ENCODE results near the gene STEAP2. TPM values are rescaled to one million over a fixed set of nuclear protein-coding genes. Genes with fewer than 3 reads are reported as not detected.

Gene STEAP2
- total RNA-seq, 1 experiment from 2014 or later = 2.2 TPM

- DNase-seq (ENCODE audit: extremely low read depth, low read depth) = no peak
Observed at GRCh38 chr7:90267263-90267858, 55.8 kb downstream of the STEAP2 start.

GRCh38 chr7:90269163-90269562, 57.6 kb downstream of the STEAP2 start:
- DNase-seq (ENCODE audit: extremely low read depth, low read depth) = no peak

- DNase-seq (ENCODE audit: extremely low read depth, low read depth) = no peak
Observed at GRCh38 chr7:90270431-90271178, 59.1 kb downstream of the STEAP2 start.

GRCh38 chr7:90271753-90272152, 60.2 kb downstream of the STEAP2 start:
- DNase-seq (ENCODE audit: extremely low read depth, low read depth) = no peak

- no peak for DNase-seq (ENCODE audit: extremely low read depth, low read depth)
Observed at GRCh38 chr7:90272242-90272641, 60.7 kb downstream of the STEAP2 start.

GRCh38 chr7:90274161-90274560, 62.6 kb downstream of the STEAP2 start:
- DNase-seq (ENCODE audit: extremely low read depth, low read depth) = no peak

GRCh38 chr7:90276033-90276728, 64.6 kb downstream of the STEAP2 start:
- no peak for DNase-seq (ENCODE audit: extremely low read depth, low read depth)

Small RNAs within 50 kb of the gene (small RNA-seq; reads per million reads assigned to genes)
- gene RF00019 = 0 reads per million in 2 experiments

Other genes with a start within 250 kb of the STEAP2 start
- gene STEAP1, start 57.3 kb upstream of the STEAP2 start, total RNA-seq (2014; rRNA removed; shearing (Covaris generic)) = 3.6 and 3.8 TPM in 2 replicates
- 3.2 and 4.3 TPM in 2 replicates for gene CFAP69, start 33.4 kb downstream of the STEAP2 start, total RNA-seq (2014; rRNA removed; shearing (Covaris generic))
- gene FAM237B, start 109.6 kb downstream of the STEAP2 start, total RNA-seq (2014; rRNA removed; shearing (Covaris generic)) = not detected in 2 replicates
- gene GTPBP10, start 135.0 kb downstream of the STEAP2 start, total RNA-seq (2014; rRNA removed; shearing (Covaris generic)) = 26.0 and 33.0 TPM in 2 replicates
- 39.9 and 45.3 TPM in 2 replicates for gene CLDN12, start 191.7 kb downstream of the STEAP2 start, total RNA-seq (2014; rRNA removed; shearing (Covaris generic))

Measured in NCI-H460 (cell line).